Measurements from ENCODE around the gene CUL3. TPM values are rescaled to one million over a fixed set of nuclear protein-coding genes. Genes with fewer than 3 reads are reported as not detected.

Gene CUL3
- total and polyA plus RNA-seq, 2 of the 8 experiments (the other 6 are each of a cell fraction or from before 2014, with no cell fraction given): 28.5 to 113 TPM

GRCh38 chr2:224591220-224591619 is 6.1 kb upstream of the CUL3 start (continued):
- no peak for TF ChIP-seq CHD7 (IDR thresholded peaks at IDR 0.05; ENCODE audit: insufficient replicate concordance, low read length)
- no peak for TF ChIP-seq SP2 (IDR thresholded peaks at IDR 0.05; ENCODE audit: low read length)
- TF ChIP-seq RBBP5 (IDR thresholded peaks at IDR 0.05; ENCODE audit: borderline replicate concordance, low read depth, low read length): no peak
- TF ChIP-seq KDM1A (IDR thresholded peaks at IDR 0.05; ENCODE audit: borderline replicate concordance, low read length): no peak
- TF ChIP-seq SP1 (IDR thresholded peaks at IDR 0.05; ENCODE audit: low read depth, low read length): no peak
- no peak for TF ChIP-seq TAF7 (optimal IDR thresholded peaks at IDR 0.05; ENCODE audit: borderline replicate concordance, low read depth, low read length)
- TF ChIP-seq USF2 (IDR thresholded peaks at IDR 0.05; ENCODE audit: low read length): no peak
- TF ChIP-seq SP4 (IDR thresholded peaks at IDR 0.05; ENCODE audit: low read length): no peak
- no peak for TF ChIP-seq ATF2 (IDR thresholded peaks at IDR 0.05; ENCODE audit: low read length)

Data from H1 (cell line).